PC-3 (cell line): ENCODE results near the gene CNN1.

Experiments
- CTCF ChIP-seq: fragments of 300-600 bp; sonication (generic); conservative IDR thresholded peaks from 2 replicates; pipeline ENCODE4 v1.5.1; 2017; ENCODE audit warnings: antibody characterized with exemption, low read depth, mild to moderate bottlenecking, low read length
- EZH2 ChIP-seq: fragments of 300-600 bp; sonication (generic); IDR thresholded peaks from one replicate; pipeline ENCODE4 v1.6.1; 2017; ENCODE audit warnings: antibody characterized with exemption, mild to moderate bottlenecking, low read length; ENCODE audit not compliant: unreplicated experiment
- EZH2phosphoT487 ChIP-seq: fragments of 300-600 bp; sonication (generic); IDR thresholded peaks from 2 replicates; pipeline ENCODE4 v1.6.1; 2018; ENCODE audit warnings: mild to moderate bottlenecking, antibody characterized with exemption, low read length, borderline replicate concordance

GRCh38 chr19:11566164-11566563, 27.5 kb downstream of the CNN1 start:
- TF ChIP-seq CTCF (no peak), EZH2 (no peak), EZH2phosphoT487 (no peak)
